ENCODE measurements around the gene ABCC12. TPM values are rescaled to one million over a fixed set of nuclear protein-coding genes. Genes with fewer than 3 reads are reported as not detected.

ABCC12 gene
- total RNA-seq (not detected), polyA plus RNA-seq (not detected), total RNA-seq (0 reads per million in 6 experiments)

GRCh38 chr16:48155926-48156789, at the start of gene ABCC12:
Gene ABCC12, minus strand, starts transcription at chr16:48155993. Its CDS starts 9,569 bp downstream, at chr16:48146424.
- peaks cover 0 to 6% (median 2%) of the 10 kb centered on the region in 4 donors for H3K4me1 Mint-ChIP-seq
- DNase-seq (no peak), ATAC-seq (no peak)
- POLR2A ChIA-PET = no interaction called here
- H3K36me3 Mint-ChIP-seq = no peaks in the 10 kb centered on the region
- no peak within 1 kb of the TSS for H3K27ac Mint-ChIP-seq
- H3K27me3 Mint-ChIP-seq = peaks cover 6 to 26% (median 14%) of the 10 kb centered on the region in 5 donors
- no peak within 1 kb of the TSS for H3K4me3 Mint-ChIP-seq
- no peaks in the 10 kb centered on the region for H3K9me3 Mint-ChIP-seq

GRCh38 chr16:48204825-48205151, 49.0 kb upstream of the ABCC12 start:
- no peak overlapping the region for H3K4me3 Mint-ChIP-seq
- H3K27ac Mint-ChIP-seq = no peak overlapping the region
- no peak for ATAC-seq
- no peaks in the 10 kb centered on the region for H3K4me1 Mint-ChIP-seq
- no peak for DNase-seq
- no peaks in the 10 kb centered on the region for H3K36me3 Mint-ChIP-seq
- POLR2A ChIA-PET = no interaction called here
- H3K27me3 Mint-ChIP-seq = peaks cover 8 to 34% (median 15%) of the 10 kb centered on the region in 5 donors
- no peaks in the 10 kb centered on the region for H3K9me3 Mint-ChIP-seq

DNA sequence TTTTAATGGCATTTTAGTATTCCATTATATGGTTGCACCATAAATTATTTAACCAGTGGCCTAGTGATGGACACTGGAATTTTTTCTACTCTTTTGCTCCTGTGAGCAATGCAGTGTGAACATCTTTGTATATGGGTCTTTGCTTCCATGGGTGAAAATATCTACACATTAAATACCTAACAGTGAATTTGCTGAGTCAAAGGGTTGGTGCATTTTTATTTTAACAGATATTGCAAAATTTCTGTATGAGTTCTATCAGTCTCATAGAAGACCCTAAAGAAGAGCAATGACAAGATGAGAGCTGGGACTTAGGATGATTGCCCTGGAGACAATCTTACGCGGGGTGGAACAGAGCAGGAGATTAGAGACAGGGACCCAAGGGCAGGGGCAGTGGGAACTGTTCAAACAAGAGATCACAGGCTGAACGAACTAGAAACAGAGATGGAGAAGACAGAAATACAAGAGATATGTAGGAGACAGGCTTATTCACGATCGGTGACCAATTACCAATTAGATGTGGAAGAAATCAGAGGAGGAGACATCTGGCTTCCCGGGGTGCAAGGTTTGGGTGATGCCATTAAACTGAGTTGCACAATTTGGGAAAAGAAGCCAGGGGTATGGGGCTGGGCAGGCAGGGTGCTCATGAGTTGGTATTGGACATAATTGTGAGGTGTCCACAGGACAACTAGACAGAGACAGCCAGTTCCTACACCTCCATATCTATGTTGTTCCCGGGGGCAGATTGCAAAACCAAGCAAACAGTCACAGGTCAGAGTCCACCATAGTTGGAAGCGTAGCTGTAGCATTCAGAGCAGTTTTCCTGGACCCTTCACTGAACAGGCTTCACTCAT, 48.4 kb upstream of the ABCC12 start:
- H3K9me3 Mint-ChIP-seq = no peaks in the 10 kb centered on the region
- no peak overlapping the region for H3K27ac Mint-ChIP-seq
- POLR2A ChIA-PET = no interaction called here
- ATAC-seq (no peak), DNase-seq (no peak)
- peaks cover 10 to 34% (median 15%) of the 10 kb centered on the region in 5 donors for H3K27me3 Mint-ChIP-seq
- no peak overlapping the region for H3K4me3 Mint-ChIP-seq
- no peaks in the 10 kb centered on the region for H3K4me1 Mint-ChIP-seq
- H3K36me3 Mint-ChIP-seq = no peaks in the 10 kb centered on the region

- peaks cover 7 to 16% (median 10%) of the 10 kb centered on the region in 5 donors for H3K27me3 Mint-ChIP-seq
- POLR2A ChIA-PET = no interaction called here
- H3K4me3 Mint-ChIP-seq = no peak overlapping the region
- no peak overlapping the region for H3K27ac Mint-ChIP-seq
- DNase-seq = no peak
- H3K9me3 Mint-ChIP-seq = peaks cover 0 to 4% (median 0%) of the 10 kb centered on the region in 9 donors
- H3K4me1 Mint-ChIP-seq = no peaks in the 10 kb centered on the region
- ATAC-seq = no peak
- no peaks in the 10 kb centered on the region for H3K36me3 Mint-ChIP-seq
Observed at GRCh38 chr16:48201515-48202201, 45.9 kb upstream of the ABCC12 start.

- no peak overlapping the region for H3K4me3 Mint-ChIP-seq
- peaks cover 0 to 4% (median 0%) of the 10 kb centered on the region in 9 donors for H3K9me3 Mint-ChIP-seq
- ATAC-seq (no peak), DNase-seq (no peak)
- POLR2A ChIA-PET = no interaction called here
- no peaks in the 10 kb centered on the region for H3K36me3 Mint-ChIP-seq
- H3K4me1 Mint-ChIP-seq = no peaks in the 10 kb centered on the region
- H3K27me3 Mint-ChIP-seq = peaks cover 0 to 11% (median 3%) of the 10 kb centered on the region in 5 donors
- H3K27ac Mint-ChIP-seq = no peak overlapping the region
Observed at GRCh38 chr16:48197294-48197693, 41.5 kb upstream of the ABCC12 start.

DNA sequence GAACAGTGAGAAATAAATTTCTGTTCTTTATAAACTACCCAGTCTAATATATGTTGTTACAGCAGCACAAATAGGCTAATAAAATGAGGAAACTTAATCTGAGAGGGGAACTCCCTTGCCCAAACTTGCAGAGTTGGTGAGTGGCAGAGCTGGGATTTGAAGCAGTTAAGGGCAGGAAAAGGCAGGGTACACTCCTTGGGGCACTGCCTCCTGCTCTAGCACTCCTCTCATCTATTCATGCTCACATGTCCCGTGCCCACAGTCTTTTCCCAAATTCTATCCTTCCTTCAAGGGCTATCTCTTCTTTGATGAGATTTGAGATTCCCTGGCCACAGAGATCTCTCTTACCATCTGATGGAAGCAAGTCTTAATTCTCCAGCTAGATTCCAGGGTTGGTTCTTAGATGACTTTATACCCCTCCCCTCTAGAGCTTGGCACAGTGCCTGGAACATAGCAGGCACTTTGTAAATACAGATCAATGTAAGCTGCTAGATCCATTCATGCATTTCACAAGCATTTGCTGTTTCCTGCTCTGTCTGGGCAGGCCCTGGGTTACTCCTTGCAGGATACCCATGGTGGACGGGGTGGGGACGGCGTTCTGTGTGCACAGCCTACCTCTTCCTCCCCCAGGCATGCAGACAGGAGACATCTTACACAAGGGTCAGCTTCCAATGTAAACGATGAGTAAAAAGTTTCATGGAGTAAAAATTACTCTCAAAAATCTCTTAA, 39.2 kb upstream of the ABCC12 start:
- Mint-ChIP-seq H3K27ac (no peak overlapping the region), H3K27me3 (peaks cover 0 to 11% (median 3%) of the 10 kb centered on the region in 5 donors), H3K36me3 (no peaks in the 10 kb centered on the region), H3K4me3 (no peak overlapping the region), H3K9me3 (peaks cover 0 to 4% (median 0%) of the 10 kb centered on the region in 9 donors), H3K4me1 (no peaks in the 10 kb centered on the region)
- ATAC-seq = no peak
- no peak for DNase-seq
- POLR2A ChIA-PET = no interaction called here

DNA sequence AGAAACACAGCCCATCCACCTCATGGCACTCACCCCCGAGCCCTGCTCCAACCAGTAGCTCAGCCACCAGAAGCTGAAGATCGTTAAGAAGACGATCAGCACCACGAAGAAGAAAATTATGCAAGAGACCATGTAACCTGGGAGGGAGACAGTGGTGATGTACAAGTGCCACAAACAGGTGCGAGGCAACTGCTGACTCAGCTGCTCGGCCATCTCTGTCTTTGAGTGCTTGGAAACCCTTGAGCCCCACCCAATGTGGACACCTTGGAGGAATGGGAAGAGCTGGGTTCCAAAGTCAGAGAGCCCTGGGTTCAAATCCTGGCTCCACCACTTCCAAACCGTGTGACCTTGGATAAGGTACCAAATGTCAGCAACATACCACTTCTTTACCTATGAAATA, 38.1 kb upstream of the ABCC12 start:
- POLR2A ChIA-PET = no interaction called here
- no peaks in the 10 kb centered on the region for H3K36me3 Mint-ChIP-seq
- no peaks in the 10 kb centered on the region for H3K4me1 Mint-ChIP-seq
- peaks cover 0 to 4% (median 0%) of the 10 kb centered on the region in 9 donors for H3K9me3 Mint-ChIP-seq
- H3K4me3 Mint-ChIP-seq = no peak overlapping the region
- H3K27ac Mint-ChIP-seq = no peak overlapping the region
- peaks cover 0 to 7% (median 5%) of the 10 kb centered on the region in 5 donors for H3K27me3 Mint-ChIP-seq
- DNase-seq = no peak
- no peak for ATAC-seq

DNA sequence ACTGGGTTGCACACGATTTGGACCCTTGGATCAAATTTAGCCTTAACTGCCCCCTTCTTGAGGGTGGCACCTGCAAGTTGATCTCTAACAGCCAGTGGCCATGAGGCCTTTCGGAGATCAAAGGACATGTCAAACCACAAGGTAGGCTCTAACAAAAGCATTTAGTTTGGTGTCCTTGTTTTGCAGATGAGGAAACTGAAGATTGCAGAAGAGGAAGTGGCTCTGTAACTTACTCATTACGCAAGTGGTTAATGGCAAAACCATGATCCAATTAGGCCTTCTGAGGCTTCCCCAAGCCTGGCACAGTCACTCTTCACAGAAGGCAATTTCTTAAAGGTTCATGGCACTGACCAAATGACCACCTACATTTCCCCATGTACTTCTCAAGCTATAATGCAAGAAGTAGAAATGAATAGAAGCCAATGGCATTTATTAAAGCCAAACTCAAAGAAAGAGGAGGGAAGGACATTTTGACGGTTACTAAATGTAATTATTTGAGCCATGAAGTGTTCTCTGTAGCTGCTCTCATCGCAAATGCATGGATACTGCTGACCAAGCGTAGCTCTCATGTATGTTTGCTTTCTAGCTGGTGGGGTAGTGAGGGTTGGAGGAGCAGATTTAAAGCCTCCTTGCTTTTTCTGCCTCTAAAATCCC, 32.8 kb upstream of the ABCC12 start:
- Mint-ChIP-seq H3K36me3 (no peaks in the 10 kb centered on the region), H3K27ac (no peak overlapping the region), H3K4me3 (no peak overlapping the region), H3K27me3 (peaks cover 0 to 2% (median 0%) of the 10 kb centered on the region in 5 donors), H3K4me1 (peaks cover 0 to 5% (median 2%) of the 10 kb centered on the region in 4 donors), H3K9me3 (no peaks in the 10 kb centered on the region)
- POLR2A ChIA-PET = no interaction called here
- DNase-seq (no peak), ATAC-seq (no peak)

- ATAC-seq (no peak), DNase-seq (no peak)
- Mint-ChIP-seq H3K27me3 (peaks cover 0 to 2% (median 0%) of the 10 kb centered on the region in 5 donors), H3K4me1 (peaks cover 0 to 5% (median 2%) of the 10 kb centered on the region in 4 donors), H3K36me3 (no peaks in the 10 kb centered on the region), H3K4me3 (no peak overlapping the region), H3K9me3 (no peaks in the 10 kb centered on the region), H3K27ac (no peak overlapping the region)
- POLR2A ChIA-PET = no interaction called here
Observed at GRCh38 chr16:48187779-48188178, 32.0 kb upstream of the ABCC12 start.

- no peaks in the 10 kb centered on the region for H3K36me3 Mint-ChIP-seq
- no peaks in the 10 kb centered on the region for H3K9me3 Mint-ChIP-seq
- H3K4me3 Mint-ChIP-seq = no peak overlapping the region
- H3K27ac Mint-ChIP-seq = peak overlapping the region in 1 of 10 donors; percentile 22
- DNase-seq (no peak), ATAC-seq (no peak)
- peaks cover 0 to 2% (median 0%) of the 10 kb centered on the region in 5 donors for H3K27me3 Mint-ChIP-seq
- POLR2A ChIA-PET = no interaction called here
- peaks cover 0 to 5% (median 2%) of the 10 kb centered on the region in 4 donors for H3K4me1 Mint-ChIP-seq
Observed at GRCh38 chr16:48184681-48185080, 28.9 kb upstream of the ABCC12 start.

DNA sequence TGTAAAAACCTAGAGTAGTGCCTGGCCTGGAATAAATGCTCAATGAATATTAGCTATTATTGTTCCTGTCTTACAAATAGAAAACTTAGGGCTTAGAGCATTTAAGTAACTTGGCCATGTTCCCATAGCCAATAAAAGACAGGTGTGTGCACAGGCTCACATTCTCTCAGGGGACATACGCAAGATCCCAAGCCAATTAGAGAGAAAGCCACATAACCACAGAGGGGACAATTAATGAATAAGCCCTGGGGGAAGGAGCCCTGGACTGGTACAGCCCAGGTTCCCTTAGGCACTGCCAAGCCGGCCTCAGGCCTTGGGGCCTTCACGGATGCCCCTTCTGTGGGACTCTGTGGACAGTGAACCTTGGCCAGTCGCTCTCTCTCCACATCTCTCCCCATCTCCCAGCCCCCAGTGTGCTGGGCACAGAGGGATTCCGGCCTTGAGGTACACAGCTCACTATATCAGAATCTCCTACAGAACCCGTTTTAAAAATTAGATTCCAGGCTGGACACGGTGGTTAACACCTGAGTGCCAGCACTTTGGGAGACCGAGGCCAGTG, 27.3 kb upstream of the ABCC12 start:
- Mint-ChIP-seq H3K27me3 (peaks cover 0 to 6% (median 0%) of the 10 kb centered on the region in 5 donors), H3K4me1 (peaks cover 0 to 1% (median 0%) of the 10 kb centered on the region in 4 donors), H3K9me3 (no peaks in the 10 kb centered on the region), H3K4me3 (no peak overlapping the region), H3K27ac (peak overlapping the region in 1 of 10 donors; percentile 45), H3K36me3 (no peaks in the 10 kb centered on the region)
- DNase-seq (no peak), ATAC-seq (no peak)
- POLR2A ChIA-PET = no interaction called here
